ENCODE results near the gene SLC39A3. TPM values are rescaled to one million over a fixed set of nuclear protein-coding genes. Genes with fewer than 3 reads are reported as not detected.
A peak's percentile ranks its signal among the peaks of the same experiment; 100 is the strongest.

SLC39A3 gene
- total and polyA plus RNA-seq, 10 of the 15 experiments (the other 5 are each of a cell fraction or from before 2014, with no cell fraction given), result 0.63 to 67.1 (median 51.2) TPM

GRCh38 chr19:2700660-2701360, 39.0 kb downstream of the SLC39A3 start:
- ATAC-seq, result no peak
- intact Hi-C loops (cut with micrococcal nuclease; ENCODE audit: unreplicated experiment), result loop anchor here (5.0 kb wide), 1 partner anchor 46 kb away; no protein-coding TSS in a partner anchor
- peaks cover 43% of the 10 kb centered on the region for H3K79me2 ChIP-seq (ENCODE audit: control insufficient read depth, insufficient read depth, low read length)

More at GRCh38 chr19:2700660-2701360, 39.0 kb downstream of the SLC39A3 start:
- no peaks in the 10 kb centered on the region for H4K20me1 ChIP-seq (ENCODE audit: control insufficient read depth, insufficient read depth)
- ChIA-PET CTCF (interaction anchor here (1.5 kb wide), 2 partner anchors 49 to 52 kb away, joined by 6 to 7 read pairs; no protein-coding TSS in a partner anchor), POLR2A (interaction anchor here (1.6 to 2.4 kb wide), 2 partner anchors 10 to 19 kb away, joined by 5 to 14 read pairs; no protein-coding TSS in a partner anchor), RAD21 (ENCODE audit: unreplicated experiment) (interaction anchor here (1.0 kb wide), 2 partner anchors 10 to 52 kb away, joined by 5 to 6 read pairs; no protein-coding TSS in a partner anchor), SMC1A (ENCODE audit: uncharacterized antibody, unreplicated experiment) (interaction anchor here (0.5 to 4.1 kb wide), 6 partner anchors 10 to 195 kb away, joined by 3 to 24 read pairs (median 6); no protein-coding TSS in a partner anchor)
- peaks cover 40% of the 10 kb centered on the region for H3K4me1 ChIP-seq (ENCODE audit: control insufficient read depth, insufficient read depth, low read length)
- H3K36me3 ChIP-seq (ENCODE audit: control insufficient read depth in 2 of 2, insufficient read depth in 2 of 2, low read length in 1 of 2), result no peaks in the 10 kb centered on the region
- H3K27ac ChIP-seq (ENCODE audit: control insufficient read depth, insufficient read depth), result peak overlapping the region; percentile 53; the same call in 1 of the 2 replicates
- TF ChIP-seq MLLT1 (IDR thresholded peaks at IDR 0.05), result peak; percentile 74; the same call in 1 of the 2 replicates
- no peak for TF ChIP-seq SRF (IDR thresholded peaks at IDR 0.05; ENCODE audit: low read depth in 2 of 2, low read length in 2 of 2)
- no peak for TF ChIP-seq TCF3 (IDR thresholded peaks at IDR 0.05; ENCODE audit: borderline replicate concordance, insufficient read depth, low read depth, low read length)
- H3K9me3 ChIP-seq (replicated peaks; ENCODE audit: control insufficient read depth, insufficient read depth, low read length), result no peaks in the 10 kb centered on the region
- H3K9ac ChIP-seq (ENCODE audit: control insufficient read depth, insufficient read depth, low read length), result peak overlapping the region; percentile 59
- 64% methylated on average over 26 of the region's 26 CpGs for WGBS (ENCODE audit: insufficient coverage, insufficient replicate concordance, low lambda C conversion rate, missing lambda C conversion rate)
- in situ Hi-C loops (cut with MboI), result no loop called here
- H3K27me3 ChIP-seq (replicated peaks in 1 of 2; ENCODE audit: control insufficient read depth in 2 of 2, insufficient read depth in 2 of 2, low read length in 1 of 2), result no peaks in the 10 kb centered on the region
- DNase-seq (ENCODE audit: low read depth, low spot score), result no peak
- H3K4me2 ChIP-seq (ENCODE audit: control insufficient read depth, insufficient read depth), result peak overlapping the region; percentile 81
- BruUV-seq (replicated peaks), result TSS peak; percentile 68
- H3K4me3 ChIP-seq, result peak overlapping the region; percentile 88
- no peak for FAIRE-seq
- no peak overlapping the region for H2AFZ ChIP-seq (ENCODE audit: control insufficient read depth, low read depth, low read length)

All from GM12878 (cell line).